Activated CD8-positive, alpha-beta T cell treated with anti-CD3 and anti-CD28 coated beads for 36 hours (primary cell): ENCODE data around the gene PDE9A. TPM values are rescaled to one million over a fixed set of nuclear protein-coding genes. Genes with fewer than 3 reads are reported as not detected.
"Not testable (repeated sequence)": the region's sequence is repeated elsewhere in the genome, so short reads cannot be mapped to it uniquely, and the experiment has no call there.

Experiments
- ATAC-seq: fragments of 200-7000 bp; cut with Tn5 transposase; one replicate; pipeline ENCODE4 v1.10.0; 2021; ENCODE audit warnings: mild to moderate bottlenecking, moderate library complexity
- CTCF ChIA-PET: fragments of 350-600 bp; sonication (Branson Sonifier 250); formaldehyde crosslinking; loops from one replicate; lab custom pipeline; 2021; ENCODE audit warnings: antibody characterized with exemption; lab: Charles Lee
- POLR2A ChIA-PET: fragments of 350-600 bp; sonication (Branson Sonifier 250); formaldehyde crosslinking; loops from one replicate; lab custom pipeline; 2021; ENCODE audit warnings: antibody characterized with exemption; lab: Charles Lee
- DNase-seq: peaks from one replicate; pipeline ENCODE4 v3.0.0-alpha.2; 2020
- H3K27ac Mint-ChIP-seq: one replicate; pipeline ENCODE4 v1.8.0; 2021; ENCODE audit warnings: mild to moderate bottlenecking, mixed read lengths
- H3K27me3 Mint-ChIP-seq: one replicate; pipeline ENCODE4 v1.8.0; 2021; ENCODE audit warnings: mixed read lengths
- H3K36me3 Mint-ChIP-seq: one replicate; pipeline ENCODE4 v1.8.0; 2021; ENCODE audit warnings: low read depth, mixed read lengths
- H3K4me1 Mint-ChIP-seq: one replicate; pipeline ENCODE4 v1.8.0; 2021; ENCODE audit warnings: low read depth, mixed read lengths
- H3K4me3 Mint-ChIP-seq: one replicate; pipeline ENCODE4 v1.8.0; 2021; ENCODE audit warnings: mild to moderate bottlenecking, moderate library complexity, mixed read lengths
- H3K9me3 Mint-ChIP-seq: one replicate; pipeline ENCODE4 v1.8.0; 2021; ENCODE audit warnings: mixed read lengths
- intact Hi-C: fragments of 100-400 bp; cut with micrococcal nuclease; formaldehyde crosslinking; loops from one replicate; pipeline ENCODE4 v1.10.0; 2022
- total RNA-seq, 2 experiments: library from RNA; stranded (reverse); gene quantifications; one replicate each; pipeline ENCODE4 v1.2.3, GENCODE V29; 2021
- TF ChIP-seq, protein P1 (sequence below): fragments of 200-600 bp; IDR thresholded peaks from one replicate; pipeline ENCODE4 v1.8.0; 2022; ENCODE audit warnings: antibody characterized with exemption, mild to moderate bottlenecking

PDE9A gene
- total RNA-seq, 2 experiments from 2014 or later: 11.1 to 11.5 TPM

DNA sequence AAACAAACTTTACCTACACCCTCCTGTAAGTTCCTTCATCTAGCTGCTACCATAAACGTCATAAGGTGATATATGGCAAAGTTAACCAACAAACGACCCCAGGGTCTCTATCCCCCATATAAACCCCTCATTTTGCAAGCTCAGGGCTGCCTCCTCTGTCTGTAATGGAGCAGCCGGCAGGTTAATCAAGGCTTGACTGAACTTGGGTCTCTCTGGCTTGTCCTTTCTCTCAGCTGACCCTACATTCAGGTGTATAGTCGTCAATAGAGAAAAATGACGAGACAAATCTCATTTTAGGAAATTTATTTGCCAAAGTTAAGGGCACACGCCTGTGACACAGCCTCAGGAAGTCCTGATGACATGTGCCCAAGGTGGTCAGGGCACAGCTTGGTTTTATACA lies 158.5 kb downstream of the PDE9A start:
- Mint-ChIP-seq H3K4me1 (no peaks in the 10 kb centered on the region), H3K4me3 (no peak overlapping the region), H3K9me3 (peaks cover 2% of the 10 kb centered on the region), H3K36me3 (no peaks in the 10 kb centered on the region), H3K27ac (no peak overlapping the region), H3K27me3 (no peaks in the 10 kb centered on the region)
- ATAC-seq (no peak), DNase-seq (no peak)
- TF ChIP-seq, protein P1, sequence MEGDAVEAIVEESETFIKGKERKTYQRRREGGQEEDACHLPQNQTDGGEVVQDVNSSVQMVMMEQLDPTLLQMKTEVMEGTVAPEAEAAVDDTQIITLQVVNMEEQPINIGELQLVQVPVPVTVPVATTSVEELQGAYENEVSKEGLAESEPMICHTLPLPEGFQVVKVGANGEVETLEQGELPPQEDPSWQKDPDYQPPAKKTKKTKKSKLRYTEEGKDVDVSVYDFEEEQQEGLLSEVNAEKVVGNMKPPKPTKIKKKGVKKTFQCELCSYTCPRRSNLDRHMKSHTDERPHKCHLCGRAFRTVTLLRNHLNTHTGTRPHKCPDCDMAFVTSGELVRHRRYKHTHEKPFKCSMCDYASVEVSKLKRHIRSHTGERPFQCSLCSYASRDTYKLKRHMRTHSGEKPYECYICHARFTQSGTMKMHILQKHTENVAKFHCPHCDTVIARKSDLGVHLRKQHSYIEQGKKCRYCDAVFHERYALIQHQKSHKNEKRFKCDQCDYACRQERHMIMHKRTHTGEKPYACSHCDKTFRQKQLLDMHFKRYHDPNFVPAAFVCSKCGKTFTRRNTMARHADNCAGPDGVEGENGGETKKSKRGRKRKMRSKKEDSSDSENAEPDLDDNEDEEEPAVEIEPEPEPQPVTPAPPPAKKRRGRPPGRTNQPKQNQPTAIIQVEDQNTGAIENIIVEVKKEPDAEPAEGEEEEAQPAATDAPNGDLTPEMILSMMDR: no peak
- POLR2A ChIA-PET: no interaction called here
- intact Hi-C loops: no loop called here
- CTCF ChIA-PET: no interaction called here

DNA sequence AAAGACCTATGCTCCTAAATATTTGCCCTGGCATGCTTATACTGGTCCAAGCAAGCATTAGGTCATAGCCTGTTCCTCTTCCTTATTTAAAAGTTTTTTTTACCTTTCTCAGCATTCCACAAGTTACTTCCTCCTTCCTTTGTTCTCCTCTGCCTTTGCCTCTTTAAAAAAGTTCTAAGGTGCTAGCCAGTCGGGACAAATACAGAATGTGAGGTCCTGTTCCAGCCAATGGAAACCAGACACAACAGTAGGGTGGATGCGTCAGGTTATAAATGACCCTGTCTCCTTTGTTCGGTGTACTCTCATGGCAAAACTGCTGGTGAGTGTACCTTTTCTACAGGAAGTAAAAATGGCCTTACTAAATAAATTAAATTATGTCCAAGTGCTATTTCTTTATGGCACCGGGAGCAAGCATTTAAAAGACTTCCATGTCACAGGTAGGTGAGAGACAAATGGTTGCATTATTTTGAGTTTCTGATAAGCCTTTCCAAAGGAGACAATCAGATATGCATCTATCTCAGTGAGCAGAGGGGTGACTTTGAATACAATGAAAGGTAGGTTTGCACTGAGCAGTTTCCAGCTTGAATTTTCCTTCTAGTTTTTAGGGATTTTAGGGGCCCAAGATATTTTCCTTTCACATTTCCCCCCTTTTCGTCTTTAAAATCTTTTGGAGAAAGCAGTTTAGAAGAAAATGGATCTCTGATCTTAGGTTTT lies 159.3 kb downstream of the PDE9A start:
- CTCF ChIA-PET: interaction anchor here (1.0 to 2.1 kb wide), 2 partner anchors 218 to 219 kb away, joined by 3 to 4 read pairs; no protein-coding TSS in a partner anchor
- intact Hi-C loops, ATAC-seq, H3K4me1 Mint-ChIP-seq, H3K4me3 Mint-ChIP-seq, H3K27ac Mint-ChIP-seq, H3K27me3 Mint-ChIP-seq, POLR2A ChIA-PET, H3K36me3 Mint-ChIP-seq, DNase-seq, H3K9me3 Mint-ChIP-seq: not testable (repeated sequence)

DNA sequence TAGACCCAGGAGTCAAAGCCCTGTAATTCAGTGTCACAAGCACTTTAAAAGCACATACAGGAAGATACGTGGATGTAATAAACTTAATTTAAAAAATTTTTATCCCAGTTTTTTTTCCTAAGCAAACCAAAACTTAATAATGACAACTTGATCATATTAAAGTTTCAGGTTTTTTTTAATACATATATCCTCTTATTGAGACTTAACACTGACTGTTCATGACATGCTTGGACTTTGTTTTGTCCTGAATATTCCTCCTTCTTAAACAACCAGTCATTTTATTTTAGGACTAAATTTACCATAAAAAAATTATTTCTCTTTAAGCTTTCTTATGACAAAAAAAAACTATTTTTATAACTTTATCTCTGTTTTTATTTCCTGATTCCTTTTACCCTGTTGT lies 161.8 kb downstream of the PDE9A start:
- CTCF ChIA-PET: interaction anchor here (1.0 to 2.1 kb wide), 2 partner anchors 221 to 222 kb away, joined by 4 to 5 read pairs; no protein-coding TSS in a partner anchor
- intact Hi-C loops: loop anchor here (5.0 kb wide), 1 partner anchor 223 kb away; no protein-coding TSS in a partner anchor
- peaks cover 2% of the 10 kb centered on the region for H3K27me3 Mint-ChIP-seq
- peaks cover 2% of the 10 kb centered on the region for H3K4me1 Mint-ChIP-seq
- TF ChIP-seq, protein P1: no peak
- no peaks in the 10 kb centered on the region for H3K36me3 Mint-ChIP-seq
- peaks cover 2% of the 10 kb centered on the region for H3K9me3 Mint-ChIP-seq
- POLR2A ChIA-PET: interaction anchor here (0.6 to 0.7 kb wide), 2 partner anchors 144 to 459 kb away, joined by 3 read pairs; no protein-coding TSS in a partner anchor
- no peak overlapping the region for H3K4me3 Mint-ChIP-seq
- ATAC-seq: no peak
- no peak overlapping the region for H3K27ac Mint-ChIP-seq
- DNase-seq: no peak

DNA sequence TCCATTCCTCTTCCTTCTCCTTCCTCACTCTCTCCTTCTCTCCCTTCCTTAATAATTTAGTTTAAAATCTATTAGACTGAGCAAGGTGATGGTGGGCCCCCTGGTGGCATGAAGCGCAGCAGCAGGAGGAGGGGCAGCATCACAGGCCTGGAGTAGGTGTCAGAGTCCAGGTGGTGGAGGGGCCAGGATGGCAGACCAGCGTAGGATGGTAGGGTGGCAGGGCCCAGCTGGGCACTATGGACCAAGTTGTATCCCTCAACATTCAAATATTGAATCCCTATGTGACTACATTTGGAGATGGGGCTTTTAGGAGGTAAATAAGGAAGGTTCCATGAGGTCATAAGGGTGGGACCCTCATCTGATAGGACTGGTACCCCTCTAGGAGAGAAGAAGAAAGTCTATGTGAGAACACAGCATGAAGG lies 164.9 kb downstream of the PDE9A start:
- no peak overlapping the region for H3K27ac Mint-ChIP-seq
- no peaks in the 10 kb centered on the region for H3K36me3 Mint-ChIP-seq
- intact Hi-C loops: loop anchor here (5.0 kb wide), 1 partner anchor 226 kb away; no protein-coding TSS in a partner anchor
- TF ChIP-seq, protein P1: peak; percentile 98
- no peak overlapping the region for H3K4me3 Mint-ChIP-seq
- POLR2A ChIA-PET: no interaction called here
- ATAC-seq (peak; percentile 94), DNase-seq (peak; percentile 80)
- CTCF ChIA-PET: interaction anchor here (0.7 to 6.0 kb wide), 23 partner anchors 9 to 258 kb away, joined by 3 to 46 read pairs (median 4); no protein-coding TSS in a partner anchor
- H3K9me3 Mint-ChIP-seq: peaks cover 2% of the 10 kb centered on the region
- peaks cover 2% of the 10 kb centered on the region for H3K4me1 Mint-ChIP-seq
- H3K27me3 Mint-ChIP-seq: peaks cover 2% of the 10 kb centered on the region

DNA sequence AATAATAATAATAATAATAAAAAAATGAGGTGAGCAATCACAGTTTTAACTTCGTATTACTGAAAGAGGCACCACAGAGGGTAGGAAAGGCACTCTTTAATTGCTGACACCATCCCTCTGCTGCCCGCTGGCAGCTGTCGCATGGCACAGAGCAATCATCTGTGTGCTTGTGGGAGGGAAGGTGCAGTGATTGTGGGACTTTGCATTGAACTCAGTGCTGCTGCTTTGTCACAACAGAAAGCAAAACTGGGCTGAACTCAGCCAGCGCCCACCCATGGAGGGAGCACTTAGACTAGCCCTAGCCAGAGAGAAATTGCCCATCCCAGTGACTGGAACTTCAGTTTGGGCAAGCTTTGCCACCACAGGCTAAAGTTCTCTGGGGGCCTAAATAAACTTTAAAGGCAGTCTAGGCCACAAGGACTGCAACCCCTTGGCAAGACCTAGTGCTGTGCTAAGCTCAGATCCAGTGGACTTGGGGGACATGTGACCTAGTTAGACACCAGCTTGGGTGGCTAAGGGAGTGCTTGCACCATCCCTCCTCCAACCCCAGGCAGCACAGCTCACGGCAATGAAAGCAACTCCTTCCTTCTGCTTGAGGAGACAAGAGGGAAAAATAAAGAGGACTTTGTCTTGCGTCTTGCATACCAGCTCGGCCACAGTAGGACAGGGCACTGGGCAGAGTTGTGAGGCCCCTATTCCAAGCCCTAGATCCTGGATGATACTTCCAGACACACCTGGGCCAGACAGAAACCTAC lies 166.6 kb downstream of the PDE9A start:
- intact Hi-C loops: loop anchor here (5.0 to 10.0 kb wide), 2 partner anchors 145 to 228 kb away; no protein-coding TSS in a partner anchor
- H3K27me3 Mint-ChIP-seq: peaks cover 6% of the 10 kb centered on the region
- H3K9me3 Mint-ChIP-seq: peaks cover under 1% of the 10 kb centered on the region
- ATAC-seq (no peak), DNase-seq (no peak)
- H3K4me1 Mint-ChIP-seq: peaks cover 4% of the 10 kb centered on the region
- no peak overlapping the region for H3K27ac Mint-ChIP-seq
- H3K4me3 Mint-ChIP-seq: no peak overlapping the region
- no peaks in the 10 kb centered on the region for H3K36me3 Mint-ChIP-seq
- ChIA-PET POLR2A (interaction anchor here (1.0 kb wide), 1 partner anchor 11 kb away, joined by 4 read pairs; no protein-coding TSS in a partner anchor), CTCF (interaction anchor here (0.6 to 6.0 kb wide), 4 partner anchors 148 to 237 kb away, joined by 3 to 46 read pairs (median 4); no protein-coding TSS in a partner anchor)
- TF ChIP-seq, protein P1: no peak
